Muscle layer of duodenum (tissue), 2 donors: ENCODE results near the gene PTK7.
"Not testable (repeated sequence)": the region's sequence is repeated elsewhere in the genome, so short reads cannot be mapped to it uniquely, and the experiment has no call there.

Experiments used
- H3K27ac ChIP-seq: one replicate; pipeline ENCODE4 v1.7.0; 2013; ENCODE audit warnings: mild to moderate bottlenecking, low read length
- H3K27me3 ChIP-seq: one replicate; pipeline ENCODE4 v1.7.0; 2013; ENCODE audit warnings: low read depth, mild to moderate bottlenecking, control low read depth, low read length
- H3K36me3 ChIP-seq, 2 donors: one replicate each; pipeline ENCODE4 v1.7.0; 2013; ENCODE audit warnings: low read length in 2 of 2, control low read depth in 1 of 2, mild to moderate bottlenecking in 1 of 2; ENCODE audit not compliant: insufficient read depth in 2 of 2, control insufficient read depth in 1 of 2
- H3K4me1 ChIP-seq, 2 donors: one replicate each; pipeline ENCODE4 v1.7.0; 2013; ENCODE audit warnings: low read length in 2 of 2, mild to moderate bottlenecking in 2 of 2, control low read depth in 1 of 2, moderate library complexity in 1 of 2; ENCODE audit not compliant: insufficient read depth in 2 of 2, control insufficient read depth in 1 of 2
- H3K4me3 ChIP-seq, 2 donors: one replicate each; pipeline ENCODE4 v1.7.0; 2013; ENCODE audit warnings: low read length in 2 of 2, low read depth in 1 of 2, mild to moderate bottlenecking in 1 of 2
- H3K9me3 ChIP-seq, 2 donors: one replicate each; pipeline ENCODE4 v1.7.0; 2013; ENCODE audit warnings: low read length in 2 of 2, control low read depth in 1 of 2, mild to moderate bottlenecking in 1 of 2; ENCODE audit not compliant: control insufficient read depth in 1 of 2
- donor health status: healthy.

Gene PTK7

DNA sequence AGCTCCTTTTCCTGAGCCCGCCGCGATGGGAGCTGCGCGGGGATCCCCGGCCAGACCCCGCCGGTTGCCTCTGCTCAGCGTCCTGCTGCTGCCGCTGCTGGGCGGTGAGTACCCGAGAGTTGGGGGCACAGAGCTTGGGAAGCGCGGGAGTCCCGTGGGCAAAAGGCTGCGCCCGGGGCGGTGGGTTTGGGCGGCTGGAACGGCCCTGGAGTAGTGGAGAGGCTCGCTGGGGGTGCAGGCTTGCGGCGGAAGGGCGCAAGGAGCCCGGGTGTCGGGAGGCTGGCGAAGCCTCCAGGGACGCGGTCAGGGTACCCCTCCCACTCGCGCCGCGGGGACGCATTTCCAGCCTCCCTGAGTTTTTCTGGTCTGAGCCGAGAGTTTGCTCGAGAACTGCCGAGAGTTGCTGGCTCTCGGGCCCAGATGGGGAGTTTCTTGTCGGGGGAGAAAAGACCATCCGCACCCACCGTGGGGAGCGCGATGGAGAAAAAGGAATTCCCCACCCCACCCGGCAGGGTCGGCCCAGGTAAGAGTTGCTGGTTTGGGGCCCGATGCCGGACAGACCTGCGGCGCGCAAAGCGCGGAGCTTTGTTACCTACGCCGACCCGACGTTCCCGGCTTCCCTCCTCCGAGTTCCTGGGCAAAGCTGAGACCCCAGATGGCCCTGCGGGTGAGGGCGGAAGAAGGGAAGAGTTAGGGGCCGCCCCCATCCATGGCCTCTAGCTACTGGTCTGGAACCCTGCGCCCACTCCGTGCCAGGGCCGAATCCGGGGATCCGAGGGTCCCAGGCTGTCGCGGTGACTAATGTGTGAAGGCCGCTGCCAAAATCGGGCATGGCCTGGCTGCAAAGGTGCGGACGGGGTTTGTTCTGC lies 584 bp downstream of the PTK7 start:
- H3K9me3 ChIP-seq, result no peaks in the 10 kb centered on the region
- H3K27ac ChIP-seq, result no peak overlapping the region
- H3K4me3 ChIP-seq, result peak overlapping the region; percentile 57 to 73
- H3K36me3 ChIP-seq, result peaks cover 0 to 30% of the 10 kb centered on the region in 2 donors
- H3K27me3 ChIP-seq, result peaks cover 9% of the 10 kb centered on the region
- H3K4me1 ChIP-seq, result peaks cover 0 to 16% of the 10 kb centered on the region in 2 donors

DNA sequence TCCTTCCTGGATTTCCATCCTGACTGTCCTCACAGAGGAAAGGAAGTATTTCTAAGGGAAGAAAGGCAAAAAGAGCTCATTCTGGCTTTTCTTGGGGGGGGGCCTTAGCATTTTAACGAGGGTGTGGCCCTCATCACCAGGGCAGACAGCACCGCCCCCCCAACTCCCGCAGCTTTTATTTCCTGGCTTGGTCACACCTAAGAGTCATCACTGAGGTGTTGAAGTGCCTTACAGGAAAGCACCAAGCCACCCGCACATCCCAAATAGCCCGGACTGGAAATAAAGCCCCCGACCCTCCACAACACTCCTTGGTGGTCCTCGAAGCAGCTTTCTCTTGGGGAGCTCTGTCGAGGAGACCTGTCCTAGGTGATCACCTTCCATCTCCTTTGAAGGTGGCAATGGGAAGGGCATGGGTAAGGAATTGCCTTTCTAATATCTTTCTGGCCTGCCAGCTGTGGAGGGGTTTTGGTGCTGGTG lies 1.3 kb downstream of the PTK7 start:
- Histone ChIP-seq H3K27me3 (peaks cover 9% of the 10 kb centered on the region), H3K4me1 (peaks cover 0 to 16% of the 10 kb centered on the region in 2 donors), H3K27ac (no peak overlapping the region), H3K9me3 (no peaks in the 10 kb centered on the region), H3K36me3 (peaks cover 0 to 24% of the 10 kb centered on the region in 2 donors), H3K4me3 (peak overlapping the region; percentile 57 to 73)

DNA sequence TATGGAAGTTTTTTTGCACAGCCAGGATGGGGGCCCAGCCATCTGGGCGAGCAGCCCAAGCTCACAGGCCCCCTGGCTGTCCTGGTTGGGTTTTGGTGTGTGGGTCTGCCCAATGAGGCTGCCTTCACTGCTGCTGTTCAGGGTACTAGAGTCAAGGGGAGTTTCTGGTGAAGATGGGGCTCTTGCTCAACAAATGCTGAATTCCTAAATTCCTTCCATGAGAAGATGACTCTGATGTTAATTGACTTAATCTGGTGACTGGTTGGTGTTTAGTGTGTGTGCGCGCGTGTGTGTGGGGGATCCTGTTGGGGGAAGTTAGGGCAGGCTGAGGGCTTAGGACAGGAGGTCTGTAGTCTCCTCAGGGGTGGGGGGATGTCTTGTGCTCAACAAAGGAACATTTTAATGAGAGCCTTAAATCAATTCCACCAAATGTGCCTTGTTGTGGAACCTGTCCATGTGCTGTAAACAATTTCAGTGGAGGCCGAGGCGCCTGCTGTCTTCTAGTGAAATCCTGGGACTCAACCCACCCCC lies 1.9 kb downstream of the PTK7 start:
- Histone ChIP-seq H3K4me3 (peak overlapping the region in 1 of 2 donors; percentile 57), H3K27ac (no peak overlapping the region), H3K27me3 (peaks cover 9% of the 10 kb centered on the region), H3K36me3 (peaks cover 0 to 17% of the 10 kb centered on the region in 2 donors), H3K9me3 (no peaks in the 10 kb centered on the region), H3K4me1 (peaks cover 0 to 16% of the 10 kb centered on the region in 2 donors)

DNA sequence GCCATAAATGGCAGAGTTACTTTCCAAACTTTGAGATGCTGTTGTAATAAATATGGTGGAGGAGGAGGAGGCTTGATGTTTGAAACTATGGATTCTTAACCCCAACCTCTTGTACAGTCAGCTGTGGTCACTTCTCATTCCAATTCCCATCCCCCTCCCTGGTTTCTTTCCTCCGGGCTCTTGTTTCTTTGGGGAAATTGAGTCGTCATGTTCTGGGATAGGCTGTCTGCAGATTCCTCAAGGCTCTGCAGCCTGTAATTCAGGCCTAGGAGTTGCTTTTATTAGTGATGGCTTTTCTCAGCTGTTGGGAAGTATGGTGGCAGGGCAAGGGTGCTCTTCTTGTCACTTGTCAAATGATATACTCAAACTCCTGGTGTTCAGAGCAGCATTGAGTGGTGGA lies 2.6 kb downstream of the PTK7 start:
- Histone ChIP-seq H3K27me3 (peaks cover 9% of the 10 kb centered on the region), H3K4me1 (peaks cover 0 to 16% of the 10 kb centered on the region in 2 donors), H3K27ac (no peak overlapping the region), H3K4me3 (no peak overlapping the region), H3K9me3 (no peaks in the 10 kb centered on the region), H3K36me3 (peaks cover 0 to 11% of the 10 kb centered on the region in 2 donors)

DNA sequence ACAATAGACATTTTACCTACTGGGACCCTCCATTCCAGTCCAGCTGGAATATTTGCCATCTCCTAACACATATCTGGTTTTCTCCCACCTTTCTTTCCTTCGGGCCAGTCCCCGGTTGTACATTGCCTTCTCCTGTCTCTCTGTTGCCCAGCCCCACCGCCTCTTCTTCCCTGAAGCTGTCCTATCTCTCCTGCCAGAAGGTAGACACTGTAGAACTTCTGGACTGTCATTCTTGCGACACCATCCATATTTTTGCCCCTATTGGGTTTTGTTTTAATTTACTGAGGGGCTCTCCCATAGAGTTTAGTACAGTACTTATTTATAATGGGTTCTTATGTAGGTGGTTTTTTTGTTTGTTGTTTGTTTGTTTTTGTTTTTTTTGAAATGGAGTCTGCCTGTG lies 4.9 kb downstream of the PTK7 start:
- Histone ChIP-seq H3K27me3 (peaks cover 9% of the 10 kb centered on the region), H3K4me3 (no peak overlapping the region), H3K9me3 (no peaks in the 10 kb centered on the region)

DNA sequence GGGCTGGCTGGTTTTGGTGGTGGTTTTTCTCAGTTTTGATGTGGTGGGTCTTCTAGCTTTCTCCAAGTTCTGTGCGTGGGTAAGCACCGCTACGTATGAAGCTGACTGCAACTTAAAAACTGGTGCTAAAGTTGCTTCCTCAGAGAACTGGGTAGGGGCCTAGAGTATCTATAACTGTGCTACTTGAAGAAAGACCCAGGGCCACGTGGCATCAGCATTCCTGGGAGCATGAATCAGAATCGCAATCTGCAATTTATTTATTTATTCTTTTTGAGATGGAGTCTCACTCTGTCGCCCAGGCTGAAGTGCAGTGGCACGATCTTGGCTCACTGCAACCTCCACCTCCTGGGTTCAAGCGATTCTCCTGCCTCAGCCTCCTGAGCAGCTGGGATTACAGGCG lies 5.8 kb downstream of the PTK7 start:
- not testable (repeated sequence) for H3K4me1 ChIP-seq, H3K27me3 ChIP-seq

More for the DNA sequence above, 4.9 kb downstream of the PTK7 start:
- H3K4me1 ChIP-seq, result peaks cover 0 to 11% of the 10 kb centered on the region in 2 donors
- H3K27ac ChIP-seq, result no peak overlapping the region
- no peaks in the 10 kb centered on the region for H3K36me3 ChIP-seq

DNA sequence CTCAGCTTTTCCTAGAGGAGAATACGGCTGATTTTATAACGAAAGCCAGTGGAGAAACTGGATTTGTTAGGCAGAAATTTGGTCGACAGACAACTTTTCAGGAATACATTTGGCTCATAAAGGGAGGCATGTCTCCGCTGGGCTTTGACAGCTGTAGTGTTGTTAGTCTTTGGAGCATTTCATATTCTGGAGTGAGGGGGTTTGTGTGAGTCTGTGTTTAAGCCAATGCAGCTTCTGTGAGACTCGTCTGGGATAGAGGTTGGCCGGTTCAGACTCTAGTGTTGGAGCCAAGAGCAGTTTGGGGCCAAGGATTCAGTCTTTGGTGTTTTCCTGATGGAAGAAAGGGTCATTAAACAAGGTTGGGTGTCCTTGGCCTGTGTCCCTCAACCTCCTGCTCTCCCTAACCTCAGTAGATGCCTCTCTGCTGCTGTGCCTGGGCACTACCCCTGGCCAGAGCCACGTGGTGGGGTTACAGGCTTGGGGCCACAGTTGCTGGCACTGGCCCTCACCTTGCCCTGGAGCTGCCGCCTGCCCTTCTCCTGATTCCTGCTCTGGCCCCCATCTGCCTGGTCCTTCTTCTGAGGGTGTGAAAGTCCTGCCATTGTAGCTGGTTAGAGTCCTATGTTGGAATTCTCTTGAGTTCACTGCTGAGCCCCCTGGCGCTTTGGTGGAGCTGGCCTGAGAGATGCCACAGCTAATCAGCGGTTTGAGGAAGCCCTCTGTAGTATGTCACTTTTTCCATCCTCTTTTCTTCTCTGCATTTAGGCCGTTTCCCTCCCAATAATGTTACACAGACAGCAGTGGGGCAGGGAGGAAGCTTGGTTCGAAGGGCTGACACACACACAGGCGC lies 6.9 kb downstream of the PTK7 start:
- Histone ChIP-seq H3K9me3 (no peaks in the 10 kb centered on the region), H3K27ac (no peak overlapping the region), H3K4me3 (no peak overlapping the region), H3K4me1 (no peaks in the 10 kb centered on the region), H3K36me3 (no peaks in the 10 kb centered on the region), H3K27me3 (no peaks in the 10 kb centered on the region)

More for the DNA sequence above, 5.8 kb downstream of the PTK7 start:
- H3K9me3 ChIP-seq, H3K36me3 ChIP-seq, H3K27ac ChIP-seq, H3K4me3 ChIP-seq: not testable (repeated sequence)

DNA sequence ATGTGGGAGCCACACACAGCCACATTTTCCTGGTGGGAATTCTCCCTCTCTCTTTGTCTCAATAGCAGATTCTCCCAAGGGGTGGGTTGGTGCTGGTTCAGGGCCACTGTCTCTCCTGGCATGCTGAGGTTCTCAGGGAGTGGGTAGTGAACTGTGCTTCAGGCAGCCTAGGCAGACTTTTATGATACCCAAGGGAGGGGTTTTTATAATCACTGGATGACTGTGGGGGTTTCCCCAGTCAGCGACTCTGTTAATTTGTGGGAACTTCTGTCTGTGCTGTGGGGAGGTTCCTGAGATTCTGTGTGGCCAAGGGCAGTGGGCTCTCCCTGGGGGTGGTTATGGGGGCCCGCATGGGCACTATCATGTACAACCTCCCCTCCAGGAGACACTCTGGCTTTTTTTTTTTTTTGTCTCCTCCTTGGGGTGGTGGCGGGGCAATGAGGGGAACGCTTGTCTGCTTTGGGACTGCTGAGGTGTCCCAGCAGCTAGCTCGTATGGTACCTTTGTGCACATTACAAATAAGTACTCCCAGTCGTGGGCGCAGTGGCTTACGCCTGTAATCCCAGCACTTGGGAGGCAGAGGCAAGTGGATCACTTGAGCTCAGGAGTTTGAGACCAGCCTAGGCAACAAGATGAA lies 10.0 kb downstream of the PTK7 start:
- Histone ChIP-seq H3K27ac (no peak overlapping the region), H3K4me1 (no peaks in the 10 kb centered on the region), H3K4me3 (no peak overlapping the region), H3K36me3 (no peaks in the 10 kb centered on the region), H3K9me3 (no peaks in the 10 kb centered on the region), H3K27me3 (no peaks in the 10 kb centered on the region)

DNA sequence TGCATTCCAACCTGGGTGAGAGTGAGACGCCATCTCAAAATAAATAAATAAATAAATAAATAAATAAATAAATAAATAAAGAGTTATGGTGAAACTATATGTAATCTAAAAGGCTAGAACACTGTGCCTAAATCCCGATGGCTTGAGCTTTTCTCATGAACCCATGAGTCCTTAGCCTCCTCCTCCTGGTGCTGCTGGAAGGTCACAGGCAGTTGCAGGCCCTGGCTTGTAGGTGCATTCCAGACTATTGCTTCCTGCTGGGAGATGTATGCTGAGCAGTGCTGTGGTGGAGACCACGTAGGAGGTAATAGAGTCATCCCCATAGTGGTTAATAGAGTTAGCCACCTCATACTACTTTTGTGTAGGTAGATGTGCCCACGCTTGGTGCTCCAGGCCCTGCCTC lies 12.5 kb downstream of the PTK7 start:
- Histone ChIP-seq H3K27ac (no peak overlapping the region), H3K27me3 (no peaks in the 10 kb centered on the region), H3K4me3 (no peak overlapping the region), H3K36me3 (no peaks in the 10 kb centered on the region), H3K4me1 (no peaks in the 10 kb centered on the region), H3K9me3 (no peaks in the 10 kb centered on the region)

DNA sequence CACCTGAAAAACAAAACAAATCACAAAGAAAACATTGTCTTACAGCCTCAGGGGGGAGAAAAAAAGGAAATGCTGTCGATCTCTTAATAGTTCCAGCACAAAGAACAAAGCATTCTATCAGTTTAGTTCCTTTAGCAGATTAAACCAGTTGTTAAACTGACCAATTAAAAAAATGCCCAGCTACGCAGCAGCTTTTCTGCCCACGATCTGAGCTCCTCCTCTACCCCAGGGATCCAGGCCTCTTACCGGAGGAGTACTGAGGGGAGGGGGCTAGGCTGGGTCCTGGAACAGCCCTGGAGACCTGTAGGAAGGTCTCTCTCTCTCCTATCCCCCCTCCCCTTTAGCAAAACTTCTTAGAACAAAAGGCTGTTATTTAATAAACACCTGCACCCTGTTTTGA lies 13.4 kb downstream of the PTK7 start:
- no peaks in the 10 kb centered on the region for H3K4me1 ChIP-seq
- no peaks in the 10 kb centered on the region for H3K36me3 ChIP-seq
- no peaks in the 10 kb centered on the region for H3K27me3 ChIP-seq
- H3K27ac ChIP-seq, result no peak overlapping the region
- H3K4me3 ChIP-seq, result no peak overlapping the region
- no peaks in the 10 kb centered on the region for H3K9me3 ChIP-seq
